ENCODE measurements around the gene RIMBP2. TPM values are rescaled to one million over a fixed set of nuclear protein-coding genes. Genes with fewer than 3 reads are reported as not detected.

RIMBP2 gene
- total RNA-seq, 2 experiments from 2014 or later: not detected

GRCh38 chr12:130687796-130688778 lies 28.0 kb downstream of the RIMBP2 start:
- ChIA-PET CTCF (no interaction called here), POLR2A (no interaction called here)

- ChIA-PET CTCF (no interaction called here), POLR2A (no interaction called here)
Measured at GRCh38 chr12:130687190-130687589, 28.9 kb downstream of the RIMBP2 start.

GRCh38 chr12:130686511-130686991 lies 29.5 kb downstream of the RIMBP2 start:
- ChIA-PET CTCF (no interaction called here), POLR2A (no interaction called here)

GRCh38 chr12:130685850-130686249 lies 30.2 kb downstream of the RIMBP2 start:
- ChIA-PET POLR2A (no interaction called here), CTCF (no interaction called here)

GRCh38 chr12:130685250-130685787 lies 30.8 kb downstream of the RIMBP2 start:
- CTCF ChIA-PET: no interaction called here
- POLR2A ChIA-PET: no interaction called here

- ChIA-PET CTCF (no interaction called here), POLR2A (no interaction called here)
Measured at GRCh38 chr12:130683811-130684210, 32.3 kb downstream of the RIMBP2 start.

GRCh38 chr12:130683080-130683479 lies 33.0 kb downstream of the RIMBP2 start:
- ChIA-PET POLR2A (no interaction called here), CTCF (no interaction called here)

- ChIA-PET CTCF (no interaction called here), POLR2A (no interaction called here)
Measured at GRCh38 chr12:130680451-130680990, 35.6 kb downstream of the RIMBP2 start.

GRCh38 chr12:130677957-130678558 lies 38.0 kb downstream of the RIMBP2 start:
- ChIA-PET CTCF (no interaction called here), POLR2A (no interaction called here)

- POLR2A ChIA-PET: no interaction called here
Measured at GRCh38 chr12:130675791-130676190, 40.3 kb downstream of the RIMBP2 start.

GRCh38 chr12:130675121-130675520 lies 41.0 kb downstream of the RIMBP2 start:
- POLR2A ChIA-PET: no interaction called here

More at GRCh38 chr12:130675791-130676190, 40.3 kb downstream of the RIMBP2 start:
- CTCF ChIA-PET: no interaction called here

GRCh38 chr12:130674676-130675075 lies 41.4 kb downstream of the RIMBP2 start:
- CTCF ChIA-PET: no interaction called here
- POLR2A ChIA-PET: no interaction called here

More at GRCh38 chr12:130675121-130675520, 41.0 kb downstream of the RIMBP2 start:
- CTCF ChIA-PET: no interaction called here

- ChIA-PET POLR2A (no interaction called here), CTCF (no interaction called here)
Measured at GRCh38 chr12:130673036-130673705, 42.9 kb downstream of the RIMBP2 start.

- ChIA-PET POLR2A (no interaction called here), CTCF (no interaction called here)
Measured at GRCh38 chr12:130672089-130672820, 43.8 kb downstream of the RIMBP2 start.

GRCh38 chr12:130671556-130671955 lies 44.5 kb downstream of the RIMBP2 start:
- ChIA-PET CTCF (no interaction called here), POLR2A (no interaction called here)

- ChIA-PET POLR2A (no interaction called here), CTCF (no interaction called here)
Measured at GRCh38 chr12:130669797-130670196, 46.3 kb downstream of the RIMBP2 start.

- ChIA-PET POLR2A (no interaction called here), CTCF (no interaction called here)
Measured at GRCh38 chr12:130669205-130669557, 46.9 kb downstream of the RIMBP2 start.

GRCh38 chr12:130668286-130669204 lies 47.6 kb downstream of the RIMBP2 start:
- CTCF ChIA-PET: no interaction called here
- POLR2A ChIA-PET: no interaction called here

Data from activated CD8-positive, alpha-beta memory T cell treated with anti-CD3 and anti-CD28 coated beads for 36 hours (primary cell).